GM12801 (cell line): Measurements from ENCODE around the gene MPHOSPH10.

Experiments
- CTCF ChIP-seq: IDR thresholded peaks from one replicate; pipeline ENCODE4 v1.5.1; 2011; ENCODE audit warnings: control low read depth; ENCODE audit not compliant: insufficient read length; ENCODE audit errors: extremely low read depth

Gene MPHOSPH10

GRCh38 chr2:71126957-71127356 is 3.5 kb upstream of the MPHOSPH10 start:
- no peak for TF ChIP-seq CTCF

- TF ChIP-seq CTCF, result no peak
These were observed 1.1 kb upstream of the MPHOSPH10 start for GRCh38 chr2:71129114-71129901.

- TF ChIP-seq CTCF, result no peak
These were observed 607 bp upstream of the MPHOSPH10 start for GRCh38 chr2:71129902-71130151.

GRCh38 chr2:71130905-71131244 is 441 bp downstream of the MPHOSPH10 start:
- TF ChIP-seq CTCF, result no peak

GRCh38 chr2:71133603-71134002 is 3.2 kb downstream of the MPHOSPH10 start:
- TF ChIP-seq CTCF, result no peak

GRCh38 chr2:71136174-71136573 is 5.7 kb downstream of the MPHOSPH10 start:
- no peak for TF ChIP-seq CTCF

- TF ChIP-seq CTCF, result no peak
These were observed 13.3 kb downstream of the MPHOSPH10 start for GRCh38 chr2:71143782-71144181.

- TF ChIP-seq CTCF, result no peak
These were observed 18.2 kb downstream of the MPHOSPH10 start for GRCh38 chr2:71148506-71149063.
